Transverse colon (tissue), 4 donors: ENCODE data around the gene TRIAP1. TPM values are rescaled to one million over a fixed set of nuclear protein-coding genes. Genes with fewer than 3 reads are reported as not detected.
A peak's percentile ranks its signal among the peaks of the same experiment; 100 is the strongest.

Experiments
- DNase-seq: peaks from one replicate; pipeline ENCODE4 v3.0.0-alpha.2; 2019
- H3K27ac ChIP-seq, 4 donors: fragments of 200-600 bp; sonication (generic); 2 replicates each; pipeline ENCODE4 v1.5.1; 2016 to 2018; ENCODE audit warnings: inconsistent platforms in 4 of 4
- H3K27me3 ChIP-seq: fragments of 200-600 bp; sonication (generic); 2 replicates; pipeline ENCODE4 v1.5.1; 2017; ENCODE audit warnings: inconsistent platforms
- H3K36me3 ChIP-seq, 4 donors: fragments of 200-600 bp; sonication (generic); 2 replicates each; pipeline ENCODE4 v1.5.1; 2017 to 2019; ENCODE audit warnings: inconsistent platforms in 4 of 4
- H3K4me1 ChIP-seq, 4 donors: fragments of 200-600 bp; sonication (generic); 2 replicates each; pipeline ENCODE4 v1.5.1; 2017 to 2020; ENCODE audit warnings: inconsistent platforms in 4 of 4
- H3K4me3 ChIP-seq, 4 donors: fragments of 200-600 bp; sonication (generic); 1 replicate in 1 of 4; 2 replicates in 3 of 4; pipeline versions ENCODE4 v1.5.1 to v1.6.1; 2017 to 2019; ENCODE audit warnings: inconsistent platforms in 4 of 4
- H3K9me3 ChIP-seq, 2 donors: fragments of 200-600 bp; sonication (generic); 2 replicates each; pipeline ENCODE4 v1.5.1; 2017 to 2019; ENCODE audit warnings: inconsistent platforms in 2 of 2
- EP300 ChIP-seq: sonication (generic); formaldehyde crosslinking; IDR thresholded peaks from one replicate; pipeline ENCODE4 v1.6.1; 2017; ENCODE audit warnings: antibody characterized with exemption, low read depth
- POLR2A ChIP-seq: fragments of 450-650 bp; IDR thresholded peaks from one replicate; pipeline ENCODE4 v1.6.1; 2016; ENCODE audit warnings: antibody characterized with exemption, mild to moderate bottlenecking, moderate library complexity
- POLR2AphosphoS5 ChIP-seq, 3 donors: sonication (generic); formaldehyde crosslinking; IDR thresholded peaks; one replicate each; pipeline ENCODE4 v1.6.1; 2016; ENCODE audit warnings: antibody characterized with exemption in 3 of 3
- WGBS, 2 donors: methylation state at CpG; one replicate each; pipeline ENCODE4 v1.1.5; 2018; ENCODE audit warnings: low coverage in 1 of 2; 5-methylcytosine and 5-hydroxymethylcytosine counted together
- in situ Hi-C, 4 donors: fragments of 200-750 bp; cut with MboI; loops; one replicate each; pipeline versions ENCODE4 v1.15.0 to v1.15.1; 2017; ENCODE audit warnings: low sequenced_read_pairs in 3 of 4, low pct_ligation_motif_present in 1 of 4, low pct_unique_long_range_greater_than_20kb in 1 of 4
- intact Hi-C: fragments of 100-400 bp; cut with DNase I; formaldehyde crosslinking; loops from one replicate; pipeline ENCODE4 v1.15.1; 2023; ENCODE audit warnings: low total_unique reads
- total RNA-seq, 4 donors: library from RNA; depleted of rRNA; stranded (reverse); fragments of >200 nt; gene quantifications; one replicate each; pipeline ENCODE4 v1.1.0, GENCODE V29; 2016
- TF ChIP-seq, protein P1 (sequence below), 5 experiments: fragments of 200-600 bp in 3 of 5; fragments of 450-650 bp in 2 of 5; sonication (generic) in 3 of 5; IDR thresholded peaks; 1 replicate in 2 of 5; 2 replicates in 3 of 5; pipeline ENCODE4 v1.5.1; 2016 to 2017; ENCODE audit warnings: antibody characterized with exemption in 5 of 5, inconsistent platforms in 3 of 5, mild to moderate bottlenecking in 2 of 5, moderate library complexity in 1 of 5

TRIAP1 gene
- total RNA-seq = 10 to 100 TPM in 3 of 4 donors, 1 to 10 TPM in 1; 7.2 to 20.9 (median 11.9) TPM

DNA sequence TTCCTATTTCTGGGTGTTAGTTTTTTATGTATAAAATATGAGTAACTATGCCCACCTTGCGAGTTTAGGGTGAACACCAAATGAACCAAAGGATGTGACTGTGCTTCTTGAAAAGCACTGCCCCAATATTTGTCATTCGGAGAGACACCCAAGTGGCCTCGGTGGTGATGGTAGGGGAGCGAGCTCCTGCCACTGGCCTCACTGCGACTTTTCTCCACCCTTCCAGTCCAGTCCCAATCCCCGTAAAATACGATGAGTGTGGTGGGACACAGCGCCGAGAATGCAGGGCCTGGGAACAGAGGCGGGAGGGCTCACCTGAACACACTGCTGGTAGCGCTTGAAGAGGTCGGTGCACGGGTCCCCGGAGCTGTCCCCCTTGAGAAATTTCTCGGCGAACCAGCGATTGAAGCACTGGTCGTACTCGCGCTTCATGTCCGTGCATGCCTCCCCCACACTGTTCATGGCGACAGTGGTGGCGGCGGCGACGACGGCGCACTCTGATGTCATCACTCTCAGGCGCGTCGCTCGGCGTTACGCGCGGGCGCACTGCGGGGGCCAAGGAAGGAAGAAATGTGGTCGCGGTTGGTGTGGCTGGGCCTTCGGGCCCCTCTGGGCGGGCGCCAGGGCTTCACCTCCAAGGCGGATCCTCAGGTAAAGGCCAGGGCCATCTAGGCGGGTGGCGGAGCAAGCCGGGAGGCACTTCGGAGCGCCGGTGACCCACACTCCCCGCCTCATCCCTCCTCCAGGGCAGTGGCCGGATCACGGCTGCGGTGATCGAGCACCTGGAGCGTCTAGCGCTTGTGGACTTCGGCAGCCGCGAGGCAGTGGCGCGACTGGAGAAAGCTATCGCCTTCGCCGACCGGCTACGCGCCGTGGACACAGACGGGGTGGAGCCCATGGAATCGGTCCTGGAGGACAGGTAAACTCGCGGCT, at the start of gene TRIAP1, which contains the start of gene GATC:
TRIAP1 (minus strand) TSS at position 474 of the 933 bp plus-strand sequence; CDS start at position 462, 12 bp downstream.
GATC (plus strand) TSS at position 534 of the 933 bp plus-strand sequence; CDS start at position 571, 37 bp downstream.
- peaks cover 8 to 27% (median 21%) of the 10 kb centered on the region in 4 donors for H3K4me1 ChIP-seq
- intact Hi-C loops = no loop called here

GRCh38 chr12:120495186-120495730, 49.1 kb upstream of the TRIAP1 start:
- in situ Hi-C loops = no loop called here
- Histone ChIP-seq H3K27ac (peak overlapping the region; percentile 88 to 94 (median 93)), H3K27me3 (no peaks in the 10 kb centered on the region), H3K9me3 (no peaks in the 10 kb centered on the region), H3K36me3 (peaks cover 0 to 8% (median 3%) of the 10 kb centered on the region in 4 donors), H3K4me1 (peaks cover 14 to 27% (median 19%) of the 10 kb centered on the region in 4 donors), H3K4me3 (peak overlapping the region; percentile 44 to 85 (median 75))
- WGBS, 2 donors = 0 to 32% methylated on average over 6 to 17 of the region's 17 CpGs
- no peak for TF ChIP-seq EP300
- no peak for TF ChIP-seq POLR2A
- TF ChIP-seq POLR2AphosphoS5 (IDR thresholded peaks at IDR 0.05) = no peak
- TF ChIP-seq, protein P1, sequence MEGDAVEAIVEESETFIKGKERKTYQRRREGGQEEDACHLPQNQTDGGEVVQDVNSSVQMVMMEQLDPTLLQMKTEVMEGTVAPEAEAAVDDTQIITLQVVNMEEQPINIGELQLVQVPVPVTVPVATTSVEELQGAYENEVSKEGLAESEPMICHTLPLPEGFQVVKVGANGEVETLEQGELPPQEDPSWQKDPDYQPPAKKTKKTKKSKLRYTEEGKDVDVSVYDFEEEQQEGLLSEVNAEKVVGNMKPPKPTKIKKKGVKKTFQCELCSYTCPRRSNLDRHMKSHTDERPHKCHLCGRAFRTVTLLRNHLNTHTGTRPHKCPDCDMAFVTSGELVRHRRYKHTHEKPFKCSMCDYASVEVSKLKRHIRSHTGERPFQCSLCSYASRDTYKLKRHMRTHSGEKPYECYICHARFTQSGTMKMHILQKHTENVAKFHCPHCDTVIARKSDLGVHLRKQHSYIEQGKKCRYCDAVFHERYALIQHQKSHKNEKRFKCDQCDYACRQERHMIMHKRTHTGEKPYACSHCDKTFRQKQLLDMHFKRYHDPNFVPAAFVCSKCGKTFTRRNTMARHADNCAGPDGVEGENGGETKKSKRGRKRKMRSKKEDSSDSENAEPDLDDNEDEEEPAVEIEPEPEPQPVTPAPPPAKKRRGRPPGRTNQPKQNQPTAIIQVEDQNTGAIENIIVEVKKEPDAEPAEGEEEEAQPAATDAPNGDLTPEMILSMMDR (IDR thresholded peaks at IDR 0.05) = no peak
- intact Hi-C loops = no loop called here
- no peak for DNase-seq

More for the DNA sequence above, at the start of gene TRIAP1, which contains the start of gene GATC:
- TF ChIP-seq EP300 = no peak
- peak; percentile 78 for TF ChIP-seq POLR2A
- TF ChIP-seq POLR2AphosphoS5 (IDR thresholded peaks at IDR 0.05) = peak; percentile 95 to 96 (median 96)
- TF ChIP-seq, protein P1 (IDR thresholded peaks at IDR 0.05) = peak in 1 of 5 experiments; percentile 5
- no peaks in the 10 kb centered on the region for H3K9me3 ChIP-seq
- DNase-seq = peak; percentile 87
- in situ Hi-C loops = no loop called here
- H3K4me3 ChIP-seq = peak within 1 kb of the TSS; percentile 69 to 78 (median 73)
- peaks cover 0 to 15% (median under 1%) of the 10 kb centered on the region in 4 donors for H3K36me3 ChIP-seq
- peak within 1 kb of the TSS; percentile 86 to 91 (median 90) for H3K27ac ChIP-seq
- 0% methylated on average over 26 of the region's 73 CpGs; no CpG with 5 or more reads in 1 of the 2 donors for WGBS, 2 donors
- no peaks in the 10 kb centered on the region for H3K27me3 ChIP-seq

DNA sequence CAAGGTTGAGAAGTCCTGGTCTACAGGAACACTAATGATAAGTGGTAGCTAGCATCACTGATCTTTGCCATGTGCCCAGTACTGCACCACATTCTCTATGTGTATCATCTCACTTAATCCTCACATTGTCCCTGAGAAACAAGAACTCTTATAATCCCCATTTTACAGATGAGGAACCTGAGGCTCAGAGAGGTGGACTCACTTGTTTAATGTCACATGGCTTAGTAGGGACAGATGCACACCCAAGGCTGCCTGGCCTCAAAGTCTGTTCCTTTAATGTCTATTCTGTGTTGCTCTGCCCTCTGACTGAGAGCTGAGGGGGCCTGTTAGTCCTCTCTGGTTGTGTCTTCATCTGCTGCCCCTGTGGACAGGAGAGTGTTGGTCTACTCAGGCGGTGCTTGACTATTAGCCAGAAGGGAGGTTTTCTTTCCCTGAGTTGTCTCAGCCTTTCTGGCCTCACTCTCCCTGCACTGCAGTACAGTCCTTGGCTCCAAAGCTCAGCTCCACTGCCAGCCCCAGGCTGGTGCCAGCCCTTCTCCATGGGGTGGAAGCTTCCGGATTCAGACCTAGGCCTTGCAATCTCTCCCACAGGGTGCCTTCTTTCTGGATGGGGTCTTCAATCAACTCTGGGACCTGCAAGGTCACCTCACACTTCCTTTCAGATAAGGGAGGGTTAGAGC, 44.8 kb upstream of the TRIAP1 start:
- DNase-seq = no peak
- Histone ChIP-seq H3K27ac (no peak overlapping the region), H3K27me3 (no peaks in the 10 kb centered on the region), H3K9me3 (no peaks in the 10 kb centered on the region), H3K36me3 (no peaks in the 10 kb centered on the region), H3K4me3 (no peak overlapping the region), H3K4me1 (peaks cover 0 to 9% (median 8%) of the 10 kb centered on the region in 4 donors)
- TF ChIP-seq EP300 = no peak
- TF ChIP-seq POLR2A = no peak
- TF ChIP-seq, protein P1 (IDR thresholded peaks at IDR 0.05) = no peak
- TF ChIP-seq POLR2AphosphoS5 (IDR thresholded peaks at IDR 0.05) = no peak
- 100% methylated on average over 1 to 2 of the region's 2 CpGs for WGBS, 2 donors
- intact Hi-C loops = no loop called here
- in situ Hi-C loops = no loop called here
